Endothelial cell of umbilical vein (primary cell): Measurements from ENCODE around the gene C1orf159. TPM values are rescaled to one million over a fixed set of nuclear protein-coding genes. Genes with fewer than 3 reads are reported as not detected.

Source experiments
- BruUV-seq: library from RNA; stranded (reverse); fragments of 400-500 nt; replicated peaks from 2 replicates; lab custom pipeline; 2021; lab: Mats Ljungman, UMichigan
- CTCF ChIA-PET: fragments of 300-600, 350-600 bp; sonication (Branson Sonifier 250); formaldehyde crosslinking; loops from one replicate; lab custom pipeline; 2021; ENCODE audit warnings: antibody characterized with exemption, inconsistent platforms; lab: Charles Lee
- POLR2A ChIA-PET: fragments of 300-600, 350-600 bp; sonication (Branson Sonifier 250); formaldehyde crosslinking; loops from one replicate; lab custom pipeline; 2021; ENCODE audit warnings: antibody characterized with exemption, inconsistent platforms; lab: Charles Lee
- DNase-seq: peaks from one replicate; pipeline ENCODE4 v3.0.0-alpha.2; 2011; ENCODE audit warnings: low read depth, low spot score
- FAIRE-seq: peaks from 2 replicates; lab custom pipeline; 2011; peaks lifted over from hg19 to GRCh38; lab: Jason Lieb, UNC
- H2AFZ ChIP-seq: 2 replicates; pipeline ENCODE4 v1.6.0; 2012; ENCODE audit warnings: low read depth, low read length, control low read depth, inconsistent platforms
- H3K27ac ChIP-seq: 2 replicates; pipeline ENCODE4 v1.5.1; 2011; ENCODE audit warnings: low read depth, mild to moderate bottlenecking, control low read depth, low read length, moderate library complexity; ENCODE audit not compliant: insufficient read depth
- H3K27me3 ChIP-seq, 2 experiments: 2 replicates each; pipeline versions ENCODE4 v1.6.0 to v1.6.1; 2011; ENCODE audit warnings: low read length in 2 of 2, mixed read lengths in 1 of 2; ENCODE audit not compliant: control insufficient read depth in 2 of 2, insufficient read depth in 2 of 2
- H3K36me3 ChIP-seq, 2 experiments: 2 replicates in 1 of 2; 3 replicates in 1 of 2; pipeline ENCODE4 v1.5.1; 2011; ENCODE audit warnings: low read length in 2 of 2, mild to moderate bottlenecking in 1 of 2, moderate library complexity in 1 of 2; ENCODE audit not compliant: control insufficient read depth in 2 of 2, insufficient read depth in 2 of 2; ENCODE audit errors: extremely low read depth in 1 of 2
- H3K4me1 ChIP-seq: 3 replicates; pipeline ENCODE4 v1.5.1; 2011; ENCODE audit warnings: mild to moderate bottlenecking, low read length; ENCODE audit not compliant: control insufficient read depth, insufficient read depth; ENCODE audit errors: extremely low read depth
- H3K4me2 ChIP-seq: 2 replicates; pipeline ENCODE4 v1.6.1; 2011; ENCODE audit warnings: low read length, control low read depth, mixed read lengths; ENCODE audit not compliant: insufficient read depth
- H3K4me3 ChIP-seq, 3 experiments: fragments of 200-600 bp in 1 of 3; sonication (generic), shearing (Covaris generic) in 1 of 3; replicated peaks in 1 of 3; 2 replicates each; pipeline ENCODE4 v1.5.1; 2011 to 2016; ENCODE audit warnings: control low read depth in 3 of 3, low read length in 3 of 3, mild to moderate bottlenecking in 2 of 3, inconsistent platforms in 1 of 3, low read depth in 1 of 3, moderate library complexity in 1 of 3; ENCODE audit not compliant: insufficient read depth in 1 of 3
- H3K79me2 ChIP-seq: 2 replicates; pipeline ENCODE4 v1.6.0; 2012; ENCODE audit warnings: low read length, inconsistent platforms; ENCODE audit not compliant: control insufficient read depth, insufficient read depth
- H3K9ac ChIP-seq: replicated peaks from 2 replicates; pipeline ENCODE3; 2011; ENCODE audit warnings: low read length, control low read depth; ENCODE audit not compliant: insufficient read depth; ENCODE audit errors: extremely low read depth
- H3K9me1 ChIP-seq: replicated peaks from 3 replicates; pipeline ENCODE4 v1.6.0; 2011; ENCODE audit warnings: mild to moderate bottlenecking, low read length; ENCODE audit not compliant: control insufficient read depth, insufficient read depth; ENCODE audit errors: extremely low read depth
- H3K9me3 ChIP-seq: replicated peaks from 2 replicates; pipeline ENCODE4 v1.5.1; 2012; ENCODE audit warnings: low read length, inconsistent platforms; ENCODE audit not compliant: control insufficient read depth, insufficient read depth
- H4K20me1 ChIP-seq: replicated peaks from 2 replicates; pipeline ENCODE3; 2011; ENCODE audit warnings: mild to moderate bottlenecking, low read length; ENCODE audit not compliant: control insufficient read depth, insufficient read depth; ENCODE audit errors: extremely low read depth
- EZH2 ChIP-seq: IDR thresholded peaks from 2 replicates; pipeline ENCODE4 v1.6.1; 2012; ENCODE audit warnings: borderline replicate concordance, low read depth, mild to moderate bottlenecking, moderate library complexity, low read length, inconsistent platforms; ENCODE audit not compliant: severe bottlenecking
- FOS ChIP-seq: IDR thresholded peaks from 2 replicates; pipeline ENCODE4 v1.6.1; 2011; ENCODE audit warnings: mild to moderate bottlenecking, low read length, moderate library complexity, borderline replicate concordance; ENCODE audit not compliant: insufficient read depth
- GATA2 ChIP-seq: IDR thresholded peaks from 2 replicates; pipeline ENCODE4 v1.7.0; 2011; ENCODE audit warnings: low read depth, mild to moderate bottlenecking, moderate library complexity, mixed read lengths, low read length; ENCODE audit not compliant: insufficient read length, insufficient read depth
- JUN ChIP-seq: IDR thresholded peaks from 2 replicates; pipeline ENCODE4 v1.6.1; 2011; ENCODE audit warnings: borderline replicate concordance, low read depth; ENCODE audit not compliant: insufficient read length, insufficient read depth
- MYC ChIP-seq: IDR thresholded peaks from one replicate; pipeline ENCODE4 v1.6.1; 2011; ENCODE audit warnings: mild to moderate bottlenecking, low read depth, low read length
- POLR2A ChIP-seq: IDR thresholded peaks from 2 replicates; pipeline ENCODE4 v1.6.1; 2012; ENCODE audit warnings: low read depth, mild to moderate bottlenecking, control low read depth, low read length
- POLR2AphosphoS5 ChIP-seq: IDR thresholded peaks from 2 replicates; pipeline ENCODE4 v1.6.1; 2012; ENCODE audit warnings: low read depth, mild to moderate bottlenecking, control low read depth, low read length, moderate library complexity; ENCODE audit not compliant: insufficient read depth
- dilution Hi-C: fragments of 300-500 bp; cut with MboI; formaldehyde crosslinking; loops from one replicate; pipeline ENCODE4 v1.15.0; 2019; ENCODE audit warnings: low sequenced_read_pairs; ENCODE audit not compliant: extremely low pct_ligation_motif_present
- intact Hi-C: fragments of 100-400 bp; cut with micrococcal nuclease; formaldehyde crosslinking; loops from one replicate; pipeline ENCODE4 v1.10.0; 2022
- polyA plus RNA-seq, 4 experiments: library from polyadenylated mRNA; depleted of rRNA in 3 of 4; stranded (reverse) in 3 of 4; unstranded in 1 of 4; fragments of >200 nt; gene quantifications; 2 replicates each; pipeline versions ENCODE4 v1.2.1 to v1.2.3, GENCODE V29; 2011 to 2012; ENCODE audit warnings: missing spikeins in 1 of 4
- total RNA-seq: library from RNA; stranded (reverse); gene quantifications from 2 replicates; pipeline ENCODE4 v1.2.3, GENCODE V29; 2021
- TF ChIP-seq, protein P1 (sequence below), 2 donors: IDR thresholded peaks; 1 replicate in 1 of 2; 2 replicates in 1 of 2; pipeline ENCODE4 v1.5.1; 2011; ENCODE audit warnings: low read length in 2 of 2, mild to moderate bottlenecking in 2 of 2, moderate library complexity in 2 of 2, control low read depth in 1 of 2, inconsistent platforms in 1 of 2, low read depth in 1 of 2; ENCODE audit not compliant: insufficient read depth in 1 of 2; ENCODE audit errors: extremely low read depth in 1 of 2
- TF ChIP-seq, protein P2 (sequence below): IDR thresholded peaks from 2 replicates; pipeline ENCODE4 v1.6.1; 2011; ENCODE audit not compliant: insufficient read depth, insufficient read length

Gene C1orf159
- total and polyA plus RNA-seq, 2 donors (not counting 3 experiments of a cell fraction or from before 2014, with no cell fraction given): 16.1 to 20.1 TPM

DNA sequence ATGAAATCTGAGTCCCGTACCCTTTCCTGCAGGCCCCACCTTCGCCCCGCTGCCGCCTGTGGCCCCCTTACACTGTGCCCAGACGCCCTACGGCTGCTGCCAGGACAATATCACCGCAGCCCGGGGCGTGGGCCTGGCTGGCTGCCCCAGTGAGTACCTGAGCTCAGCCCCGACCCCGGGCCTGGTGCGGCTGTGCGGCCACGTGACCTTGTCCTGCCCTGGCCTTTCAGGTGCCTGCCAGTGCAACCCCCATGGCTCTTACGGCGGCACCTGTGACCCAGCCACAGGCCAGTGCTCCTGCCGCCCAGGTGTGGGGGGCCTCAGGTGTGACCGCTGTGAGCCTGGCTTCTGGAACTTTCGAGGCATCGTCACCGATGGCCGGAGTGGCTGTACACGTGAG, 70.8 kb downstream of the C1orf159 start:
- Histone ChIP-seq H3K9me1 (no peaks in the 10 kb centered on the region), H3K27ac (no peak overlapping the region), H3K9me3 (no peaks in the 10 kb centered on the region), H2AFZ (no peak overlapping the region), H3K27me3 (no peaks in the 10 kb centered on the region), H3K79me2 (no peaks in the 10 kb centered on the region), H3K4me3 (no peak overlapping the region), H3K4me1 (peaks cover 3% of the 10 kb centered on the region), H3K36me3 (peaks cover 0 to 16% of the 10 kb centered on the region in 2 experiments), H3K9ac (no peak overlapping the region), H4K20me1 (no peaks in the 10 kb centered on the region), H3K4me2 (no peak overlapping the region)
- ChIA-PET CTCF (no interaction called here), POLR2A (no interaction called here)
- dilution Hi-C loops (no loop called here), intact Hi-C loops (no loop called here)
- FAIRE-seq (no peak), DNase-seq (no peak)
- no TSS peak for BruUV-seq
- TF ChIP-seq EZH2 (no peak), MYC (no peak)
- TF ChIP-seq, protein P1, sequence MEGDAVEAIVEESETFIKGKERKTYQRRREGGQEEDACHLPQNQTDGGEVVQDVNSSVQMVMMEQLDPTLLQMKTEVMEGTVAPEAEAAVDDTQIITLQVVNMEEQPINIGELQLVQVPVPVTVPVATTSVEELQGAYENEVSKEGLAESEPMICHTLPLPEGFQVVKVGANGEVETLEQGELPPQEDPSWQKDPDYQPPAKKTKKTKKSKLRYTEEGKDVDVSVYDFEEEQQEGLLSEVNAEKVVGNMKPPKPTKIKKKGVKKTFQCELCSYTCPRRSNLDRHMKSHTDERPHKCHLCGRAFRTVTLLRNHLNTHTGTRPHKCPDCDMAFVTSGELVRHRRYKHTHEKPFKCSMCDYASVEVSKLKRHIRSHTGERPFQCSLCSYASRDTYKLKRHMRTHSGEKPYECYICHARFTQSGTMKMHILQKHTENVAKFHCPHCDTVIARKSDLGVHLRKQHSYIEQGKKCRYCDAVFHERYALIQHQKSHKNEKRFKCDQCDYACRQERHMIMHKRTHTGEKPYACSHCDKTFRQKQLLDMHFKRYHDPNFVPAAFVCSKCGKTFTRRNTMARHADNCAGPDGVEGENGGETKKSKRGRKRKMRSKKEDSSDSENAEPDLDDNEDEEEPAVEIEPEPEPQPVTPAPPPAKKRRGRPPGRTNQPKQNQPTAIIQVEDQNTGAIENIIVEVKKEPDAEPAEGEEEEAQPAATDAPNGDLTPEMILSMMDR (IDR thresholded peaks at IDR 0.05; ENCODE audit: extremely low read depth in 1 of 2, insufficient read depth in 1 of 2, low read depth in 1 of 2, low read length in 2 of 2): no peak

DNA sequence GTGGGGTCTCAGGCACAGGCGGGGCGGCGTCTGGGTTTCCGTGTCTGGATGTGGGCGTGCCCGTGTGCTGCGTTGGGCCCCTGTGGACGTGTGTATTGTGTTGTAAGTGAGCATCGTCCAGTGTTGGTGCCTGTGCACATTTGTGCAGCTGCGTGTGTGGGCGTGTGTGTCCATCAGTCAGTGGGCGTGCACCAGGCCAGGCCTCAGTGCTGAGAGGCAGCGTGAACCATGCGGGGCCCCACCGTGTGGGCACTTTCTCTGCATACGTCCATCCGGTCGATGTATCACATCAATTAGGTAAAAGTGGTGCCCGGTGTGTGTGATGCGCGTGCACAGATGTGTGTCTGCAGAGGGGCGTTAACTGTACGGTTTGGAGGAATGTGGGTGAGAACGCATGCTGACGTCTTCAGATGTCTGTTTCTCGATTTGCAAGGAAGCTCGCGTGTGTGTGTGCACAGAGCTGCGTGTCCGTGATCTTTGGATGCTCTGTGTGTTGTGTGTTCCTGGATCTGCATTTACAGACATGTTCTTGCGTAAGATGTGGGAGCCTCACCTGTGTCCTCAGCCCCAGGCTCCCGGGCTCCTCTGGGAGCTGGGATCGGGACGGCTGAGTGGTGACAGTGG, 71.3 kb downstream of the C1orf159 start:
- BruUV-seq: no TSS peak
- H3K79me2 ChIP-seq: no peaks in the 10 kb centered on the region
- H3K4me1 ChIP-seq: peaks cover 7% of the 10 kb centered on the region
- no peak overlapping the region for H3K27ac ChIP-seq
- no peak for FAIRE-seq
- H3K9me1 ChIP-seq: no peaks in the 10 kb centered on the region
- TF ChIP-seq, protein P1 (IDR thresholded peaks at IDR 0.05; ENCODE audit: extremely low read depth in 1 of 2, insufficient read depth in 1 of 2, low read depth in 1 of 2, low read length in 2 of 2): no peak
- no peak for TF ChIP-seq FOS
- no peak for TF ChIP-seq EZH2
- no peak for TF ChIP-seq GATA2
- TF ChIP-seq POLR2AphosphoS5: no peak
- TF ChIP-seq POLR2A: no peak
- TF ChIP-seq, protein P2, sequence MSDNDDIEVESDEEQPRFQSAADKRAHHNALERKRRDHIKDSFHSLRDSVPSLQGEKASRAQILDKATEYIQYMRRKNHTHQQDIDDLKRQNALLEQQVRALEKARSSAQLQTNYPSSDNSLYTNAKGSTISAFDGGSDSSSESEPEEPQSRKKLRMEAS: no peak
- TF ChIP-seq JUN: no peak
- dilution Hi-C loops: no loop called here
- H3K9ac ChIP-seq: no peak overlapping the region
- H3K4me3 ChIP-seq: no peak overlapping the region
- no peak overlapping the region for H3K4me2 ChIP-seq
- POLR2A ChIA-PET: no interaction called here
- intact Hi-C loops: no loop called here
- CTCF ChIA-PET: interaction anchor here (1.0 to 1.1 kb wide), 2 partner anchors 19 to 60 kb away, joined by 3 read pairs; no protein-coding TSS in a partner anchor
- H4K20me1 ChIP-seq: no peaks in the 10 kb centered on the region
- no peak overlapping the region for H2AFZ ChIP-seq
- DNase-seq: no peak
- peaks cover 0 to 16% of the 10 kb centered on the region in 2 experiments for H3K36me3 ChIP-seq
- H3K27me3 ChIP-seq: no peaks in the 10 kb centered on the region
- H3K9me3 ChIP-seq: no peaks in the 10 kb centered on the region
